ENCODE data around the gene THOC2.

DNA sequence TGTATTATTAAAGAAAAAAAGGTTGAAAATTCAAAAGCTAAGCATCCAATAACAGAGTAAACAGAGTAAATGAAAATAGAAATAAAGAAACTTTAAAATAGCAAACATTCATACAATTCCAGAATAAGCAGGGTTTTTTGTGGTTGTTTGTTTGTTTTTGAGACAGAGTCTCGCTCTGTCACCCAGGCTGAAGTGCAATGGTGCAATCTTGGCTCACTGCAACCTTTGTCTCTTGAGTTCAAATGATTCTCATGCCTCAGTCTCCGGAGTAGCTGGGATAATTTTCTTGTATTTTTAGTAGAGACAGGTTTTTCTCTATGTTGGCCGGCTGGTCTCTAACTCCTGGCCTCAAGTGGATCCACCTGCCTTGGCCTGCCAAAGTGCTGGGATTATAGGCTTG is 6.6 kb upstream of the THOC2 start:
- TF ChIP-seq, protein P1, sequence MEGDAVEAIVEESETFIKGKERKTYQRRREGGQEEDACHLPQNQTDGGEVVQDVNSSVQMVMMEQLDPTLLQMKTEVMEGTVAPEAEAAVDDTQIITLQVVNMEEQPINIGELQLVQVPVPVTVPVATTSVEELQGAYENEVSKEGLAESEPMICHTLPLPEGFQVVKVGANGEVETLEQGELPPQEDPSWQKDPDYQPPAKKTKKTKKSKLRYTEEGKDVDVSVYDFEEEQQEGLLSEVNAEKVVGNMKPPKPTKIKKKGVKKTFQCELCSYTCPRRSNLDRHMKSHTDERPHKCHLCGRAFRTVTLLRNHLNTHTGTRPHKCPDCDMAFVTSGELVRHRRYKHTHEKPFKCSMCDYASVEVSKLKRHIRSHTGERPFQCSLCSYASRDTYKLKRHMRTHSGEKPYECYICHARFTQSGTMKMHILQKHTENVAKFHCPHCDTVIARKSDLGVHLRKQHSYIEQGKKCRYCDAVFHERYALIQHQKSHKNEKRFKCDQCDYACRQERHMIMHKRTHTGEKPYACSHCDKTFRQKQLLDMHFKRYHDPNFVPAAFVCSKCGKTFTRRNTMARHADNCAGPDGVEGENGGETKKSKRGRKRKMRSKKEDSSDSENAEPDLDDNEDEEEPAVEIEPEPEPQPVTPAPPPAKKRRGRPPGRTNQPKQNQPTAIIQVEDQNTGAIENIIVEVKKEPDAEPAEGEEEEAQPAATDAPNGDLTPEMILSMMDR (IDR thresholded peaks at IDR 0.05; ENCODE audit: insufficient read depth, low read length) = no peak
- TF ChIP-seq POLR2AphosphoS5 (IDR thresholded peaks at IDR 0.05; ENCODE audit: low read depth) (no peak), GABPA (IDR thresholded peaks at IDR 0.05; ENCODE audit: low read depth) (no peak), SPI1 (IDR thresholded peaks at IDR 0.05; ENCODE audit: borderline replicate concordance, low read depth) (no peak)
- TF ChIP-seq, protein P2, sequence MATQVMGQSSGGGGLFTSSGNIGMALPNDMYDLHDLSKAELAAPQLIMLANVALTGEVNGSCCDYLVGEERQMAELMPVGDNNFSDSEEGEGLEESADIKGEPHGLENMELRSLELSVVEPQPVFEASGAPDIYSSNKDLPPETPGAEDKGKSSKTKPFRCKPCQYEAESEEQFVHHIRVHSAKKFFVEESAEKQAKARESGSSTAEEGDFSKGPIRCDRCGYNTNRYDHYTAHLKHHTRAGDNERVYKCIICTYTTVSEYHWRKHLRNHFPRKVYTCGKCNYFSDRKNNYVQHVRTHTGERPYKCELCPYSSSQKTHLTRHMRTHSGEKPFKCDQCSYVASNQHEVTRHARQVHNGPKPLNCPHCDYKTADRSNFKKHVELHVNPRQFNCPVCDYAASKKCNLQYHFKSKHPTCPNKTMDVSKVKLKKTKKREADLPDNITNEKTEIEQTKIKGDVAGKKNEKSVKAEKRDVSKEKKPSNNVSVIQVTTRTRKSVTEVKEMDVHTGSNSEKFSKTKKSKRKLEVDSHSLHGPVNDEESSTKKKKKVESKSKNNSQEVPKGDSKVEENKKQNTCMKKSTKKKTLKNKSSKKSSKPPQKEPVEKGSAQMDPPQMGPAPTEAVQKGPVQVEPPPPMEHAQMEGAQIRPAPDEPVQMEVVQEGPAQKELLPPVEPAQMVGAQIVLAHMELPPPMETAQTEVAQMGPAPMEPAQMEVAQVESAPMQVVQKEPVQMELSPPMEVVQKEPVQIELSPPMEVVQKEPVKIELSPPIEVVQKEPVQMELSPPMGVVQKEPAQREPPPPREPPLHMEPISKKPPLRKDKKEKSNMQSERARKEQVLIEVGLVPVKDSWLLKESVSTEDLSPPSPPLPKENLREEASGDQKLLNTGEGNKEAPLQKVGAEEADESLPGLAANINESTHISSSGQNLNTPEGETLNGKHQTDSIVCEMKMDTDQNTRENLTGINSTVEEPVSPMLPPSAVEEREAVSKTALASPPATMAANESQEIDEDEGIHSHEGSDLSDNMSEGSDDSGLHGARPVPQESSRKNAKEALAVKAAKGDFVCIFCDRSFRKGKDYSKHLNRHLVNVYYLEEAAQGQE (IDR thresholded peaks at IDR 0.05; ENCODE audit: insufficient replicate concordance, low read depth) = no peak
